Thoracic aorta (tissue), 2 donors: ENCODE data around the gene ZBTB17. TPM values are rescaled to one million over a fixed set of nuclear protein-coding genes. Genes with fewer than 3 reads are reported as not detected.

Experiments used
- ATAC-seq: fragments of 150-250 bp; one replicate; pipeline ENCODE4 v1.8.0; 2017; ENCODE audit warnings: low read depth; ENCODE audit not compliant: insufficient number of reproducible peaks, low FRiP score
- DNase-seq: peaks from one replicate; pipeline ENCODE4 v3.0.0-alpha.2; 2020; ENCODE audit warnings: low spot score
- H3K27ac ChIP-seq, 2 donors: fragments of 200-600 bp; sonication (generic); 1 replicate in 1 of 2; 2 replicates in 1 of 2; pipeline ENCODE4 v1.5.1; 2016; ENCODE audit warnings: mild to moderate bottlenecking in 2 of 2, moderate library complexity in 2 of 2
- H3K27me3 ChIP-seq: fragments of 200-600 bp; sonication (generic); replicated peaks from 2 replicates; pipeline ENCODE4 v1.6.0; 2016; ENCODE audit warnings: mild to moderate bottlenecking; ENCODE audit not compliant: insufficient read depth
- H3K36me3 ChIP-seq: fragments of 200-600 bp; sonication (generic); one replicate; pipeline ENCODE4 v1.5.1; 2016
- H3K4me1 ChIP-seq, 2 donors: fragments of 200-600 bp; sonication (generic); 1 replicate in 1 of 2; 2 replicates in 1 of 2; pipeline versions ENCODE4 v1.5.1 to v1.6.0; 2016; ENCODE audit warnings: low read depth in 2 of 2, mild to moderate bottlenecking in 1 of 2; ENCODE audit not compliant: control insufficient read depth in 1 of 2
- H3K4me3 ChIP-seq: fragments of 200-600 bp; sonication (generic); 2 replicates; pipeline ENCODE4 v1.5.1; 2016; ENCODE audit warnings: mild to moderate bottlenecking
- H3K9me3 ChIP-seq: fragments of 200-600 bp; sonication (generic); 2 replicates; pipeline ENCODE4 v1.5.1; 2016
- total RNA-seq, 2 donors: library from RNA; depleted of rRNA; stranded (reverse); fragments of >200 nt; gene quantifications; one replicate each; pipeline versions ENCODE4 v1.1.0 to v1.2.3, GENCODE V29; 2016
- TF ChIP-seq, protein P1 (sequence below): fragments of 200-600 bp; sonication (generic); IDR thresholded peaks from one replicate; pipeline ENCODE4 v1.5.1; 2019; ENCODE audit warnings: antibody characterized with exemption

The ZBTB17 gene
- total RNA-seq, 2 donors from 2014 or later = 42.9 to 46.5 TPM

DNA sequence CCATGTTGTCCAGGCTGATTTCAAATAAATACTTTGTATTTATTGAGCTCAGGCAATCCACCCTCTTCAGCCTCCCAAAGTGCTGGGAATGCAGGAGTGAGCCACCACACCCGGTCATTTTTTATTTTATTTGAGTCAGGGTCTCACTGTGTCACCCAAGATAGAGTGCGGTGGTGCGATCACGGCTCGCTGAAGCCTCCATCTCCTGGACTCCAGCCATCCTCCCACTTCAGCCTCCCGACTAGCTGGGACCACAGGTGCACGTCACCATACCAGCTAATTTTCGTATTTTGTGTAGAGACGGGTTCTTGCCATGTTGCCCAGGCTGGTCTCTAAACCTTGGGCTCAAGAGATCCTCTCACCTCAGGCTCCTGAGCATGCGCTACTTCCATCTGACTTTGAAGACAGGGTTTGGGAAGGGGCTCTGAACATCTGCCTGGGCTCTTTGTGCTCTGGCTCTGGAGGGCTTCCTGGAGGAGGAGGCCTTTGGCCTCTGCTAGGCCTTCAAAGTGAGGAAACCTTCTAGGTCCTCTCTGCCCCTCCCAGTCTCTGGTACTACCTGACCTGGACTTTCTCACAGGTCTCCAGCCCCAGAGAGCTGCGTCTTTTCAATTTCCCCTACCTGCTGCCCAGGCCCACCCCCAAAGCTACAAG, 36.2 kb upstream of the ZBTB17 start:
- TF ChIP-seq, protein P1, sequence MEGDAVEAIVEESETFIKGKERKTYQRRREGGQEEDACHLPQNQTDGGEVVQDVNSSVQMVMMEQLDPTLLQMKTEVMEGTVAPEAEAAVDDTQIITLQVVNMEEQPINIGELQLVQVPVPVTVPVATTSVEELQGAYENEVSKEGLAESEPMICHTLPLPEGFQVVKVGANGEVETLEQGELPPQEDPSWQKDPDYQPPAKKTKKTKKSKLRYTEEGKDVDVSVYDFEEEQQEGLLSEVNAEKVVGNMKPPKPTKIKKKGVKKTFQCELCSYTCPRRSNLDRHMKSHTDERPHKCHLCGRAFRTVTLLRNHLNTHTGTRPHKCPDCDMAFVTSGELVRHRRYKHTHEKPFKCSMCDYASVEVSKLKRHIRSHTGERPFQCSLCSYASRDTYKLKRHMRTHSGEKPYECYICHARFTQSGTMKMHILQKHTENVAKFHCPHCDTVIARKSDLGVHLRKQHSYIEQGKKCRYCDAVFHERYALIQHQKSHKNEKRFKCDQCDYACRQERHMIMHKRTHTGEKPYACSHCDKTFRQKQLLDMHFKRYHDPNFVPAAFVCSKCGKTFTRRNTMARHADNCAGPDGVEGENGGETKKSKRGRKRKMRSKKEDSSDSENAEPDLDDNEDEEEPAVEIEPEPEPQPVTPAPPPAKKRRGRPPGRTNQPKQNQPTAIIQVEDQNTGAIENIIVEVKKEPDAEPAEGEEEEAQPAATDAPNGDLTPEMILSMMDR = no peak
- no peak for DNase-seq
- Histone ChIP-seq H3K27me3 (no peaks in the 10 kb centered on the region), H3K4me1 (peaks cover 32 to 47% of the 10 kb centered on the region in 2 donors), H3K36me3 (peaks cover 8% of the 10 kb centered on the region), H3K4me3 (peak overlapping the region; percentile 83), H3K27ac (peak overlapping the region; percentile 97 to 100), H3K9me3 (no peaks in the 10 kb centered on the region)
- no peak for ATAC-seq

DNA sequence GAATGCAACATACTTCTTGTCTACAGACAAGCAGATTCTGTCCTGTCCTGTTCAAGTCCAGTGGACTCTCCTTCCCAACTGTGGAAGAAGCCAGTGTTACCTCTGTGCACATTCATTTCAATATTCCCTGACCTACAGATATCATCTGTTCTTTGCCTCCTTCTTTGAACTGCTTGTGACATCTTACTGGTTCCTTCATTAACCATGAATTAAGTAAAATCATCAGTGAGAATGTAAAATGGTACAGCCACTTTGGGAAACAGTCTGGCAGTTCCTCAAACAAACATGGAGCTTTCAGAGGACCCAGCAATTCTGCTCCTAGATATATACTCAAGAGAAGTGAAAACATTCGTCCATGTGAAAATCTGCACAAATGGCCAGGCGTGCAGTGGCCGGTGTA, 34.9 kb upstream of the ZBTB17 start:
- H3K27ac ChIP-seq = no peak overlapping the region
- no peak overlapping the region for H3K4me3 ChIP-seq
- TF ChIP-seq, protein P1 = no peak
- no peaks in the 10 kb centered on the region for H3K9me3 ChIP-seq
- peaks cover 8% of the 10 kb centered on the region for H3K36me3 ChIP-seq
- peaks cover 32 to 39% of the 10 kb centered on the region in 2 donors for H3K4me1 ChIP-seq
- DNase-seq (no peak), ATAC-seq (no peak)
- H3K27me3 ChIP-seq = no peaks in the 10 kb centered on the region

DNA sequence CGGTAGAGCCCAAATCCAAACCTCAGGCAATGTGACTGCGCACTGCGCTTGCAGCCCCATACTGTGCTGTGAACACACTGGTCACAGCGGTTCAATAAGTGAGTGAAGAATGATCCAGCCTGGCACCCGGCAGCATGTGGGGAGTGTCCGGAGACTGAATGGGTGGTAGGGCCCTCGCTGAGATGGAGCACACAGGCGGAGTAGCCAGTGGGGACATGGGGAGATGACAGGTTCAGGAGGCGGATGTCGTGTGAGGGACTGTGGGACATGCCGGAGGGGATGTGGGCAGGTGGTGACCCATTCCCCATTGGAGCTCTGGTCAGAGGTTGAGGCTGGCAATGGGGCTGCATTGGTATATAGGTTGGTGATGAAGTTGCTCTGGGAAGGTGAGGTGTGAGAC, 33.8 kb upstream of the ZBTB17 start:
- Histone ChIP-seq H3K27me3 (no peaks in the 10 kb centered on the region), H3K9me3 (no peaks in the 10 kb centered on the region), H3K4me1 (peaks cover 21 to 27% of the 10 kb centered on the region in 2 donors), H3K4me3 (no peak overlapping the region), H3K27ac (no peak overlapping the region), H3K36me3 (no peaks in the 10 kb centered on the region)
- ATAC-seq (no peak), DNase-seq (no peak)
- TF ChIP-seq, protein P1 = no peak

DNA sequence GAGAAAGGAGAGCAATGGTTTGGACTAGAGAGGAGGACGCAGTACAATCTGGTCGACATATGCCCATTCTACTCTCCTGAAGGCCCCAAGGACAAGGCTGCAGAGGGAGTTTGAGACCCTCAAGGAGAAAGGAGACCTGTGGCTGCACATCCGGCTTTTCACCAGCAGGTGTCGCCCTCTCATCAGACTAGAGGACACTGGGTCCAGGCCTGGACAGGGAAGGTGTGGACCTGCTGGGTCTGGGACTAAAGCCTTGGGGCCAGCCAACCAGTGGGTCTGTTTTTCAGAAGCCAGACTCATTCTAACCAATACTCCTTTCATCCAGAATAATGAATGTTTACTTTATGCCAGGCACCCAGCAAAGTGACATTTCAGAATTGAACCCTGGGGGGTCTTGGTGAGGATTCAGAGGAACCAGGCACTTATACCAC, 33.1 kb upstream of the ZBTB17 start:
- ATAC-seq (no peak), DNase-seq (peak; percentile 46)
- Histone ChIP-seq H3K27ac (no peak overlapping the region), H3K9me3 (no peaks in the 10 kb centered on the region), H3K27me3 (no peaks in the 10 kb centered on the region), H3K4me1 (peaks cover 14 to 21% of the 10 kb centered on the region in 2 donors), H3K36me3 (no peaks in the 10 kb centered on the region), H3K4me3 (no peak overlapping the region)
- TF ChIP-seq, protein P1 = peak; percentile 99

DNA sequence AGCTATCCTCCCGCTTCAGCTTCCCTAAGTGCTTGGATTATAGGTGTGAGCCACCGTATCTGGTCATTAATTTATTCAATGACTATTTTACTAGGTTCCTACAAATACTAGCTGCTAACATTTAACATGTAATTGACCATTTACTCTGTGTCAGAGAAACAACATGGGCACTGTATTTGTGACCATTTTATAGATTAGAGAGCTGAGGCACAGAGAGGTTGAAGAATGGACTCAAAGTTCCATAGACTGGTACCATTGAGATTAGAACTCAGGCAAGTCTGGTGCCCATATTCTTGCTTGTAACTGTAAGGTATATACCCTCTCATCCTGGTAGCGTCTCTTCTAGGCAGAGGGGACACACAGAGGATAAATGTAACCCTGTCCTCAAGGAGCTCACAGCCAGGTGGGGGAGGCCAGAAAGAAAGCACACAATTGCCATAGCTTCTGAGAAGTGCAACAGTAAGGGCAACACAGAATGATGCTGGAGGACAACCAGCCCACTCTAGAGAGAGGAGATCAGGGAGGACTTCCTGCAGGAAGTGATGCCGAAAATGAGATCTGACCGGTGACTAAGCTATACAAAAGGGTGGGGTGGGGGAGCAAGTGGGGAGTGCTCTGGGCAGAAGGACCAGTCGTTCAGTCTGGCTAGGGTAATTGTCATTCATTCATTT, 31.9 kb upstream of the ZBTB17 start:
- Histone ChIP-seq H3K27me3 (no peaks in the 10 kb centered on the region), H3K27ac (no peak overlapping the region), H3K36me3 (no peaks in the 10 kb centered on the region), H3K4me1 (peaks cover 6 to 8% of the 10 kb centered on the region in 2 donors), H3K9me3 (no peaks in the 10 kb centered on the region), H3K4me3 (no peak overlapping the region)
- DNase-seq (no peak), ATAC-seq (no peak)
- TF ChIP-seq, protein P1 = no peak
